IPS-20b (cell line): ENCODE measurements around the gene LRIT2.
"Not testable (repeated sequence)": the region's sequence is repeated elsewhere in the genome, so short reads cannot be mapped to it uniquely, and the experiment has no call there.

Experiments
- H3K27ac ChIP-seq: one replicate; pipeline ENCODE4 v1.5.1; 2013; ENCODE audit warnings: low read length
- H3K27me3 ChIP-seq: 2 replicates; pipeline ENCODE4 v1.6.1; 2013; ENCODE audit warnings: mild to moderate bottlenecking, low read length, inconsistent platforms; ENCODE audit not compliant: insufficient read depth
- H3K36me3 ChIP-seq: 2 replicates; pipeline ENCODE4 v1.6.1; 2013; ENCODE audit warnings: low read depth, mild to moderate bottlenecking, inconsistent platforms, low read length, moderate library complexity; ENCODE audit not compliant: insufficient read depth
- H3K4me1 ChIP-seq: 2 replicates; pipeline ENCODE4 v1.6.1; 2013; ENCODE audit warnings: mild to moderate bottlenecking, control low read depth, inconsistent platforms, low read length, moderate library complexity; ENCODE audit not compliant: insufficient read depth
- H3K4me3 ChIP-seq: 2 replicates; pipeline ENCODE4 v1.5.1; 2013; ENCODE audit warnings: mild to moderate bottlenecking, low read length, inconsistent platforms
- H3K9ac ChIP-seq: 2 replicates; pipeline ENCODE4 v1.6.1; 2013; ENCODE audit warnings: low read depth, mild to moderate bottlenecking, inconsistent platforms, low read length, moderate library complexity
- H3K9me3 ChIP-seq: 2 replicates; pipeline ENCODE4 v1.6.1; 2013; ENCODE audit warnings: mild to moderate bottlenecking, low read depth, low read length, inconsistent platforms; ENCODE audit not compliant: insufficient read depth

LRIT2 gene

DNA sequence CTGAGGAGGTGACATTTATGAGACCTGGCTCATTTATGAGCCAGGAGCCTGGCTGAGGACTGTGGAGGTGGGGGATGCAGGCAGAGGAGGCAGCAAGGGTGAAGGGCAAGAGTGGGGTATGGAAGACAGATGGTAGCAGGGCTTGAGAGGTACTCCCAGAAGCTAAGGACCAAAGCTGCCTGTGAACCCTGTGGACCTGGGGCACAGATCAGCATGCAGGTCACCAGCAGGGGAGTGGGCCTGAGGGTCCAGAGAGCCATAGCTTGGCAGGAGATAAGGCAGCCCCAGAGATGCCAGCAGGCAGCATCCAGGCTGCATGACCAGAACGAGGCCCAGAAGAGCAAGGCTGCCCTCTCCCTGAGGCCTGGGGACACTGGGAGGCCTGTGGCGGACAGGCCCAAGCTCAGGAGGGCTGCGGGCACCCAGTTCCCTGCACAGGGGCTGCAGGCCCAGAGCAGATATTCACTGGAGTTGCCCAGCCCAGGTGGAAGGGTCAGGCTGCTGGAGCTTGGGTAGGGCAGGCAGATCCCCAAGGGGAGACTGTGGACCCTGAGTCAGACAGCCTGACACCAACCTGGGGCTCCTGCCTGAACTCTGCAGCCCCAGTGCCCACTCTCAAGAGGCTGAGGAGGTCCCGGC is 48.4 kb downstream of the LRIT2 start:
- H3K4me3 ChIP-seq, result no peak overlapping the region
- H3K27ac ChIP-seq, result no peak overlapping the region
- H3K9ac ChIP-seq, result no peak overlapping the region
- no peaks in the 10 kb centered on the region; the same call in 1 of the 2 replicates for H3K9me3 ChIP-seq
- no peaks in the 10 kb centered on the region for H3K27me3 ChIP-seq
- no peaks in the 10 kb centered on the region for H3K36me3 ChIP-seq
- H3K4me1 ChIP-seq, result peaks cover 5% of the 10 kb centered on the region; the same call in 1 of the 2 replicates

DNA sequence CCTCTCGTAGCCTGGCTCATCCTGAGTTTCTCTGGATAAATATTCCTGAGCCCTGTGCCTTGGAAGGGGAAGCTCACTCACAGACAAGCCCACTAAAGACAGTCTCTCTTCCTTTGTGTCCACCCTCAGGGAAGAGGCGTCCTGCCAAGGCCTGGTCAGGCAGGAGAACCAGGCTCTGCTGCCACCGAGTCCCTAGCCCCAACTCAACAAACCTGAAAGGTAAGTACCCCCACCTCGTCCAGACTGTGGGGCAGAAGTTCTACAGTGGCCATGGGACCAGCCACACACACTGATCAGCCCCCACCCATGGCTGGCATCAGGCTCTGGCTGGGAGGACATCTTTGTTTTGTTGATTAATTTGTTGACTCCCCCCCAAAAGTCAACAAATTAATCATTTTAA is 49.0 kb downstream of the LRIT2 start:
- Histone ChIP-seq H3K36me3 (no peaks in the 10 kb centered on the region), H3K4me1 (peaks cover 5% of the 10 kb centered on the region; the same call in 1 of the 2 replicates), H3K9ac (no peak overlapping the region), H3K27me3 (no peaks in the 10 kb centered on the region), H3K4me3 (no peak overlapping the region), H3K9me3 (no peaks in the 10 kb centered on the region; the same call in 1 of the 2 replicates), H3K27ac (no peak overlapping the region)

DNA sequence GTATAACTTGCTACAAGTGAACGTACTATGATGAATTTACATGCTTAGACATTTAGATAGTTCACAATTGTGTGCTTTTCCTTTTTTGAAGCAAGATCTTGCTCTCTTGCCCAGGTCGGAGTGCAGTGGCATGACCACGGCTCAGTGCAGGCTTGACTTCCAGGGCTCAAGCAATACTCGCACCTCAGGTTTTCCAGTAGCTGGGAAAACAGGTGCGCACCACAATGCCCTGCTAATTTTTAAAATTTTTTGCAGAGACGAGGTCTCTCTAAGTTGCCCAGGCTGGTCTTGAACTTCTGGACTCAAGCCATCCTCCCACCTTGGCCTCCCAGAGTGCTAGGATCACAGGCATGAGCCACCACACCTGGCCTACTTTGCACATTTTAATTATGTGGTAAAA is 49.9 kb downstream of the LRIT2 start:
- no peak overlapping the region for H3K9ac ChIP-seq
- H3K27ac ChIP-seq, result no peak overlapping the region
- no peaks in the 10 kb centered on the region for H3K27me3 ChIP-seq
- H3K4me1 ChIP-seq, result peaks cover 5% of the 10 kb centered on the region; the same call in 1 of the 2 replicates
- H3K36me3 ChIP-seq, result no peaks in the 10 kb centered on the region
- no peak overlapping the region for H3K4me3 ChIP-seq
- H3K9me3 ChIP-seq, result no peaks in the 10 kb centered on the region

DNA sequence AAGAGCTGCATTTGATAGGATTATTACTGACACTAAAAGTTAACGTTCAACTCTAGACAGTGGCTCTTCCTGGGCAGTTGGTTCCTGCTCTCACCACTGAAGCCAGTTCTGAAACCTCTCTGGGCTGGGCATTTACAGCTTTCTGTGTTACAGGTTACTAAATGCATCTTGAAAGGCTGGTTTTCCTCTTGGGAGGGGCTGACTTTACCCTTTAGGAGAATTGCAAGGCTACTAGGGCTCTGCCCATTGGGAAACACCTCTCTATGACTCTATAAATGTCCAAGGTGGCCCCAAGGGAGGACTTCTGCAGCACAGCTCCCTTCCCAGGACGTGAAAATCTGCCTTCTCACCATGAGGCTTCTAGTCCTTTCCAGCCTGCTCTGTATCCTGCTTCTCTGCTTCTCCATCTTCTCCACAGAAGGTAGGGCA is 51.8 kb downstream of the LRIT2 start, which contains the start of gene GPR15LG:
Gene GPR15LG (plus strand): TSS at position 301 of the 429 bp plus-strand sequence. CDS start 51 bp downstream, at position 352.
- Histone ChIP-seq H3K27me3 (no peaks in the 10 kb centered on the region), H3K27ac (no peak within 1 kb of the TSS), H3K9ac (no peak within 1 kb of the TSS), H3K4me1 (no peaks in the 10 kb centered on the region), H3K36me3 (no peaks in the 10 kb centered on the region), H3K4me3 (no peak within 1 kb of the TSS), H3K9me3 (no peaks in the 10 kb centered on the region)

DNA sequence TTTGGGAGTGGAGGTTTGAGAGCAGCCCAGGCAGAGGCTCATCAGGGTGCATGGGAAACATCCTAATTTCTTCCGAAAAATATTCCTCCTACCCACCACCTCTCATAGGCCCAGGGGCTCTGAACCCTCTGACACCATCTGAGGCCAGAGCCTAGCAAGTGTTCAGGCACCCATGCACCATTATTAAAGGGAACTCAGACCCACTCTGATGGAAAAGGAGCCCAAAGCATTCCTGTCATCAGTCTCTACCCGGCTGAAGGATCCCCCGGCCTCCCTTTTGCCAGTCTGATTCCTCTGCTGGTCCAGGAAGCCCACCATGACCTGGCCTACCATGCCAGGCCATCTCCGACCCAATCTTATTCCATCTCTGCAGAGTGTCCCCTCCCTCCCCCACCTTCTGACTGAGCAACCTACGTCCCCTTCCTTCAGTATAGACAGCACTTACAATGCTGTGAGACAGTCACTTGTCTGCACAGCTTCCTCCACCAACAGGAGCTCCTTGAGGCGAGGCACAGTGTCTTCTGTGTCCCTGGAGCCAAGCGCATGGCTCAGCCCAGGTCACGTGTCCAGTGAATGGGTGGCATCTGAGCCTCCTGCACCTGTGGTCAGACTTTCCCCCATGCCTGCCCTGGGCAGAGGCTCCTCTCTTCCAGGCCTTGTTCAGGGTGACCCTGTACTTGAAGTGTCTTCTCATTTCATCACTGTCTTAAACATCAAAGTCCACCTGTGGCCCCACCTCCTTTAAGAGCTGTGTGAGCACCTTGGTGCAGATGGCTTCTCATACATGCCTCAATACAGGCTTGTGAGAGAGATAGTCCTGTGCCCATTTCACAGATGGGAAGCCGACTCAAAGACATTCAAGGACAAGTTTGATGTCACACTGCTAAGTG is 52.6 kb downstream of the LRIT2 start:
- Histone ChIP-seq H3K9ac (no peak overlapping the region), H3K4me3 (no peak overlapping the region), H3K9me3 (no peaks in the 10 kb centered on the region), H3K27me3 (no peaks in the 10 kb centered on the region), H3K4me1 (no peaks in the 10 kb centered on the region), H3K27ac (no peak overlapping the region), H3K36me3 (no peaks in the 10 kb centered on the region)

DNA sequence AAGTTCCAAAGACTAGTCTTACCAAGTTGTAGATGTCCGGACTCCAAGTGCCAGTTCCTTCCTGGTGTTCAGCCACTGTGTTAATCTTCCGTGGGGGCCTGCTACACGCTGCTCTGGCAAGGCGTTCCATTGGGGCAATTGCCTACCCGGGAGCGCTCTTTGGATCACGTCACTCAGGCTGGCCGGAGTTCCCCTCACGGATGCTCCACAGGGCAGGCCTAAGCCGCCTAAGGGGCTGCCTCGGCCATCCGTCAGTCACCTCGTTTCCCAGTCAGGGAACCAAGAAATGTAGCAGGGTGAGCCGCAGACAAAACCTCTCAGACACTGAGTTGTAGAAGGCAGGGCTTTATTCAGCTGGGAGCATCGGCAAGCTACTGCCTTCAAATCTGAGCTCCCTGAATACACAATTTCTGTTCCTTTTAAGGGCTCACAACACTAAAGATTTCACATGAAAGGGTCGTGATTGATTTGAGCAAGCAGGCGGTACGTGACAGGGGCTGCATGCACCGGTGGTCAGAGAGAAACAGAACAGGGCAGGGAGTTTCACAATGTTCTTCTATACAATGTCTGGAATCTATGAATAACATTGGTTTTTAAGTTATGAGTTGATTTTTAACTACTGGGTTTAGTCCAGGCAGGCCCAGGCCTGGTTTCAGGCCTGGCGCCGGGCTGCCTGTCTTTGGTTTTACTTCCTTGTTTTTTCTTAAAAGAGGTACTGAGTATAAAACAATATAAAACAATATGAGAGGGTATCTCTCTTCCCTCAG is 53.5 kb downstream of the LRIT2 start:
- H3K9ac ChIP-seq, H3K27me3 ChIP-seq, H3K4me3 ChIP-seq, H3K4me1 ChIP-seq, H3K9me3 ChIP-seq, H3K27ac ChIP-seq, H3K36me3 ChIP-seq: not testable (repeated sequence)

DNA sequence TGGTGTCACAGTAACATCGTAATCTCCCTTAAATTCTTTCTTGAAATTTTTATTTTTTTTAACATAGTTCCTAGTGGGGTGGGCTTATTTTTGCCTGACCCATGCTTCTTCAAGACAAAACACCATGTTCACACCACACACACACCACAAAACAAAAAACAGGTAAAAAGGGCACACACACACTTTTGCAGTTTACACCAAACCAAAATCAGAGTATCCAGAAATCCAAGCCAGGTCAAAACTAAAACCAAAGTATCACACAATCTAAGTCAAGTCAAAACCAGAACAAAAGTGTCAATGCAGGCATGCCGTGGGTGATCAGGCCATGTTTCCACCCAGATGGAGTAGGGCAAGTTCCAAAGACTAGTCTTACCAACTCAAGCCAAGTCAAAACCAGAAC is 54.1 kb downstream of the LRIT2 start:
- H3K4me1 ChIP-seq, H3K36me3 ChIP-seq, H3K9me3 ChIP-seq, H3K9ac ChIP-seq, H3K27ac ChIP-seq, H3K4me3 ChIP-seq, H3K27me3 ChIP-seq: not testable (repeated sequence)
